GM21529 (cell line): ENCODE results near the gene HOXB6.

ENCODE experiments used
- ATAC-seq: cut with Tn5 transposase; IDR thresholded peaks from one replicate; pipeline ENCODE4 v1.9.1; 2021; ENCODE audit not compliant: unreplicated experiment

Gene HOXB6

GRCh38 chr17:48610282-48611211, 5.8 kb upstream of the HOXB6 start, which contains the start of gene HOXB7:
HOXB7 (minus strand) TSS chr17:48611017; CDS start chr17:48610918, 99 bp downstream.
- no peak for ATAC-seq

GRCh38 chr17:48609759-48610281, 5.0 kb upstream of the HOXB6 start:
- ATAC-seq: no peak

DNA sequence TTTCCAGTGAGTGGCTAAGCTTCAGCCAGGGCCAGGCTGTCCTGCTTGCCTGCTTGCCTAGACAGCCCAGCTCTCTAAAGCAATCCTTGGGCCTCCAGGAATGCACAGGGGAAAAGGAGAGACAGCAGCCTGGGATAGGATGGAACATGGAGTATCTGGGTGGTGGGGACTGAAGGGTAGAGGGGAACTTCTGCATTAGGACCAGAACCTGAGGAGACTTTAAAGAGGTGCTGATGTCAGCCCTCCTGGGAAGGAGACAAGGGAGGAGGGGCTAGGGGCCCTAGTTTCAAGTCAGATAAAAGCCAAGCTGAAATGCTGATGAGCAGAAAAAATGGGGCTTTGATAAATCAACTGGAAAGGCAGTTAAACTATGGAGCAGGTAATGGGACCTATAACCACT, 4.2 kb upstream of the HOXB6 start:
- ATAC-seq: no peak

- ATAC-seq: no peak
These were observed 3.7 kb upstream of the HOXB6 start for GRCh38 chr17:48608494-48608834.

- ATAC-seq: no peak
These were observed 2.3 kb upstream of the HOXB6 start for GRCh38 chr17:48606892-48607614.

DNA sequence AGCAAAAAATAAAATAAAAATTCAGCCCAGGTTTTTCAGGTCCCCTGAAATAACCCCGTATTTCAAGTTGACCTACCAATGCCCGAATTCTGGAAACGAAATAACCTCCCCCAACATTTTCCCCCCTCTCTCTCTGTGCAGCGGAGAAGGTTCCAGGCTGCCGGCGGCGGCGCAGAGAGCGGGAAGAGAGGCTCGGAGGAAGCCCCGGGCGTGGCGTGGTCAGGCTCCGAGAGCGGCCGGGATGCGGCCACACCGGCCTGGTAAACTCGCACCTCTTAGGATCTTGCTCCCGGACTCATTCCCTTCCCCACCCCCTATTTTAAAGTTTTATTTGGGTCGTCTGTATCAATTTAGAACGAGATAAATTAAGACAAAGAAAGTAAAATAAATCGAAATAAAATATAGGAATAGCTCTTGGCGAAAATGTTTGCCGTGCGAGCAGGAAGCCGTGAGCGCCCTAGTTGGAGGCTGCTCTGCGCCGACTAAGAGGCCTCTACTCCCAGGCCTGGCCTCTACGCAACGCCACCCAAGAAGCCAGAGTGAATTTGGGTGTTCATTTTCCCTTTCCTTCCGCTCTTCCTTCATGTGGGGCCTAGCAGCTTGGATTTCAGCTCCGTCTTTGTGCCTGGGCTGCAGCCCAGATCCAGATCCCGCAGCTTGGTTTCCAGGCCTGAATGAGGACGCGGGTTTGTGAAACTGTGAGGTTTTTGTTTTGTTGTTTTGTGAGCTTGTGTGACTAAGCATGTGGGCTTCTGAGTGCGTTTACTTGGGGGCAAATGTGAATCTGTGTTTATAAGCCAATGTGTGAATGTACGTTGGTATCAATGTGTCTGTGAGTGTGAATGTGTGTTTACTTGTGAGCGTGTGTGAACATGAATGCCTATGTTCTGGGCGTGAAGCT, 1.5 kb upstream of the HOXB6 start:
- ATAC-seq: no peak

GRCh38 chr17:48605409-48605919, 678 bp upstream of the HOXB6 start:
- no peak for ATAC-seq

DNA sequence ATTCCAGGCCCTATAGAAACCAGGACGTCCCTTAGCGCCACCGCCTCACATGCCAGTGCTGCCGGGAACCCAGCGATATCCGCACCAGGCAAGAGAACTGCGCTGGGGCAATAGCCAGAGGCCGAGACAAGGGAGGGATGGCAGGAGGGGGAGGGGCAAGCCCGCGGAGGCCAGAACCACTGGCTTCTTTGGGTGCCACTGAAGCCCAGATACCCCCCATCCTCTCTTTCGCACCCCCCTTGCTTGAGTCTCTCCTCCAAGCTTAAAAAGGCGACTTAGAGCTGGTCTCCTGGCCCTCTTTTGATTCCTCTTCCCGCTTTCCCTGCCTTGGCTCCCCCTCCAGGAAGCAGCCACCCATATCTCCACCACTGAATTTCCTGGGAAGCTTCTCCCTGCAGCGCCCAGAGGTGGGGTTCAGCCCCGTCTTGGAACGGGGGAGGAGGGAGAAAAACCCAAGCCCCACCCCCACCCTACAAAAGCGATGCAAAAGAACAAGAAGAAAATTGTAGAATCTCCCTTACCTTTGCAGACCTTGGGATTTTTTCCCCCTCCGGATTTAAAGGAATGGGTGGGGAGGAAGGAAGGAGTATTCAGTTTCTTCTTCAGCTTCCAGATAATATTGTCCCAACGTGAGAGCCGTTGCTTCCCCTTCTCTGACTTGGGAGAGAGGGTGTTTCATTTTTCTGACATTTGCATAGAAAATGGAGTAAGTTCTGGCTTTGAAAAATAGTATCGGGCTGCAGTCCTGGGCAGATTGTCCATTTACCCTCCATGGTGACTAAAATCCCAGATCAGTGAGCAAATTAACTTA, 622 bp downstream of the HOXB6 start:
- ATAC-seq: no peak

GRCh38 chr17:48601539-48602425, 3.0 kb downstream of the HOXB6 start:
- ATAC-seq: no peak

- no peak for ATAC-seq
These were observed 3.6 kb downstream of the HOXB6 start for GRCh38 chr17:48601207-48601538.

DNA sequence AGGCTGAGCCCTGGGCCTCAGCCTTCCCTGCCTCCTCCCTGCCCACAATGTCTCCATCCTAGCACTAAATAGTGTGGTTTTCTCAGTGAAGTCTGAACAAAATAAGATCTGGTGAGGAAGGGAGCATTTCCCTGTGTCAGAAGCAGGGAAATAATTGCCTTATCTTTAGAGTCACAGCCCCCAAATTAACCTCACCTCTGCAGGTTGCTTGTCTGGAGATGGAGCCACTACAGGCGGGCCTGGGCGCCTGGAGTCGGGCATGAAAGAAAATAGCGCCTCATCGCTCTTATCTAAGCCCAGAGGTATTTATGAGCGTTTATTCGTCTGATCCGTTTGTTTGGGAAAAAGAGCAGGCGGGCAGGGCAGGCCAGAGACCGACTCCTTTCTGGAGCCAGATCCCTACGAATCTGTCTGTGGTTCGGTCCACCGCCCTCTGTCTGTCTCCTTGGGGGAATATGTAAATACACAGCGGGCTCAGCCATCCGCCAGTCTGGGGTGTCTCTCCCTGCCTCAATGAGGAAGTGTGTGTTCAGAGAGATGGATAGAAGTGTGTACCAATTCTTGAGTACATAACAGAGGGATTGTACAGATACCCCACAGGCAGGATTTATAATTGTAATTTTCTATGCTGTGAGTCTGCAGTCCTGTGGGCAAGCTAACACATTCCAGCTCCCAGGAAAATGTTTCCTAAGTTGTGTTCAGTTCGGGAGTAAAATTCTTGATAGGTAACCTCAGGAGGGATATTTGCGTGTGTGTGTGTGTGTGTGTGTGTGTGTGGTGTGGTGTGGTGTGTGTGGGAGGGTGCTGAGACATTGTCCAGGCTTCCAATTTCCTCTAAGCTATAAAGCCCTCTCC, 4.3 kb downstream of the HOXB6 start:
- no peak for ATAC-seq

- ATAC-seq: no peak
These were observed 5.4 kb downstream of the HOXB6 start for GRCh38 chr17:48599354-48599753.

- ATAC-seq: no peak
These were observed 6.0 kb downstream of the HOXB6 start for GRCh38 chr17:48598736-48599135.

DNA sequence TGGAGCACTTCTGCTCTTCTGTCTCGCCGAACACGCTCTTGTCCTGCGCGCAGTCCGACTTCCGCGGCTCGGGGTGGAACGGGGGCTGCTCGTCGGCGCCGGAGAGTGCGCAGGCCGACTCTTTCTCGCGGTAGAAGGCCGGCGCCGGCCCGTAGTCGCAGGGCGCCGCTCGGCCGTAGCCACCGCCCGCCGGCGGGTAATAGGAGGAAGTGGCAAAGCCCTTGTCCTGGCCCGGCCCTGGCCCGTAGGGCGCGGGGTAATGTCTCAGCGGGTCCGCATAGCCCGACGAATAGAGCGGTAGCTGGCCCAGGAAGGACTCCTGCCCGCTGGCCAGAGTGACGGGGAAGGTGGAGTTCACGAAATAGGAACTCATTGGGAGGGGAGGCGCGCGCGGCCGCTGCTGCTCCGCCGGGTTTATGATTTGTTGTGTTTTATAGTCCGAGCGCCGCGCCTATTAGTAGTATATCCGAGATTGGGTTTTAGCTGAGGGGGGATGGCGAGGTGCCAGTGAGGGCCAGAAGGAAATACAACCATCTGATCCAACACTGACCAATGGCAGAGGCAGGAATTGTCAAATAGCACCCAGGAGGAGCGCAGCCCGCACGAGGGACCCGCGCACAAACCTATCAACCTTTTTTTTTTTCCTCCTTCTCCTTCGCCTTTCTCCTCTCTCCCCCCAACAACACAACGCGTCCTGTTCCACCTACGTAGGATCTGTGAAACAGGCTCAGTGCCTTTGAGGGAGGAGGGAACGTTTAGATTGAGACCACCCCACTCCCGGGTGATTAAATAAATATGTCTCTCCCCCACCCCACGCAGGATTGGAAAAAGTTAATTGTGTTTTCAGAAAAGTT, 6.8 kb downstream of the HOXB6 start:
- ATAC-seq: no peak

DNA sequence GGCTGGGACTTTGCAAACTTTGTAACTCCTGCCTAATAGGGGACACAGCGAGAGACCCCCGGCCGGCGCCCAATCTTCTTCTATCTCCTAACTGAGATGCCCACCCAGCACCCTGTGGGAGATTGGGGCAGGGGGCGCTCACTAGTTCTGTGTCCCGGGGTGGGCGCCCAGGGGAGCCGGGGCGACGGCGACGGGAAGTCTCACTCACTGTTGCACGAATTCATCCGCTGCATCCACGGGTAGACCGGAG, 7.3 kb downstream of the HOXB6 start:
- no peak for ATAC-seq

DNA sequence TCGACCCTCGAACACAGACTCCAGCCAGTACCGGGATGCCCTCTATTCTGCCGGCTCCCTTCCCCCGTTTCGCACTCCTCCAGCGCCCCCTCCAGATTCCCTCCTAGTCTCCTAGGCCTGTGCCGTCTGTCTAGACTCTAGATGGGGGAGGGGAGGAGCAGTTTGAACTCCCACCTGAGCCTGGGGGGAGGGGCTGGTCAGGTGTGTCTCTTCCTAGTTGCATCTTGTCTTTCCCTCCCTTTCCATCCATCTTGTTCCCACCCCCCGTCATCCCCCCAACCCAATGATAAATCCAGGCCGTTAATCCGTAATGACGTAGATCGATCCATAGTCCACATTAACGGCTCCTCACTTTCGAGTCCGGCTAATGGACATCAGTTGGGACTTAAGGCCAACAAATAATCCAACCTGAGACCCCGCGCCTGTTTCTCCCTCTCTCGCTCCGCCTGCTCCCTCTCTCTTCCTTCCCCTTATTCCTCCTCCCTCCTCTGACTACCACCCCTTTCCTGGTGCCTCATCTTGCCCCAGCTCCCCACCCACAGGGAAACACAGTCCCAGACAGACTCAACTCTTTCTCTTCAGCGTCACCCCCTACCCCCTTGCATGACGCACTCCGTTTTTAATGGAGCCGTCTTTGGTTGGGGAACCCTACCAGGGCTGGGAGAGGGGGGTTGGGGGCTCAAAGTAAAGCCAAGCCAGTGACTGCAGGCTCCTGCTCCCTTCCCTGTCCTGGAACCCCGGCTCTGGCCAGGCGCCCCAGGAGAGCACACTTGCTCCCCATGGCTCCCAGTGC, 7.9 kb downstream of the HOXB6 start:
- no peak for ATAC-seq
